GM12874 (cell line): ENCODE results near the gene CSGALNACT2.

ENCODE experiments used
- TF ChIP-seq, protein P1 (sequence below): IDR thresholded peaks from 2 replicates; pipeline ENCODE4 v1.5.1; 2011; ENCODE audit warnings: low read depth, mild to moderate bottlenecking, control low read depth, low read length, moderate library complexity; ENCODE audit not compliant: insufficient read depth

The CSGALNACT2 gene

DNA sequence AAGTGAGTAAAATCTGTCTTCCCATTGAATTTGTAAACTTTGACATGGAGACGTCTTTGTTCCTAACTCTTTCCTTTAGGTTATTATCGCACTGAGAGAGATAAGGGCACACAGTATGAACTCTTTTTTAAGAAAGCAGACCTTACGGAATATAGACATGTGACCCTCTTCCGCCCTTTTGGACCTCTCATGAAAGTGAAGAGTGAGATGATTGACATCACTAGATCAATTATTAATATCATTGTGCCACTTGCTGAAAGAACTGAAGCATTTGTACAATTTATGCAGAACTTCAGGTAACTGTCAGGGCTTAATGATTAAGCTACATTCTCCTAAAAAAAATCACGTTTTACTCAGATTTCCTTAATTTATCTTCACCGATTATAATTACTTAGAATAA is 20.4 kb downstream of the CSGALNACT2 start:
- TF ChIP-seq, protein P1, sequence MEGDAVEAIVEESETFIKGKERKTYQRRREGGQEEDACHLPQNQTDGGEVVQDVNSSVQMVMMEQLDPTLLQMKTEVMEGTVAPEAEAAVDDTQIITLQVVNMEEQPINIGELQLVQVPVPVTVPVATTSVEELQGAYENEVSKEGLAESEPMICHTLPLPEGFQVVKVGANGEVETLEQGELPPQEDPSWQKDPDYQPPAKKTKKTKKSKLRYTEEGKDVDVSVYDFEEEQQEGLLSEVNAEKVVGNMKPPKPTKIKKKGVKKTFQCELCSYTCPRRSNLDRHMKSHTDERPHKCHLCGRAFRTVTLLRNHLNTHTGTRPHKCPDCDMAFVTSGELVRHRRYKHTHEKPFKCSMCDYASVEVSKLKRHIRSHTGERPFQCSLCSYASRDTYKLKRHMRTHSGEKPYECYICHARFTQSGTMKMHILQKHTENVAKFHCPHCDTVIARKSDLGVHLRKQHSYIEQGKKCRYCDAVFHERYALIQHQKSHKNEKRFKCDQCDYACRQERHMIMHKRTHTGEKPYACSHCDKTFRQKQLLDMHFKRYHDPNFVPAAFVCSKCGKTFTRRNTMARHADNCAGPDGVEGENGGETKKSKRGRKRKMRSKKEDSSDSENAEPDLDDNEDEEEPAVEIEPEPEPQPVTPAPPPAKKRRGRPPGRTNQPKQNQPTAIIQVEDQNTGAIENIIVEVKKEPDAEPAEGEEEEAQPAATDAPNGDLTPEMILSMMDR = no peak

DNA sequence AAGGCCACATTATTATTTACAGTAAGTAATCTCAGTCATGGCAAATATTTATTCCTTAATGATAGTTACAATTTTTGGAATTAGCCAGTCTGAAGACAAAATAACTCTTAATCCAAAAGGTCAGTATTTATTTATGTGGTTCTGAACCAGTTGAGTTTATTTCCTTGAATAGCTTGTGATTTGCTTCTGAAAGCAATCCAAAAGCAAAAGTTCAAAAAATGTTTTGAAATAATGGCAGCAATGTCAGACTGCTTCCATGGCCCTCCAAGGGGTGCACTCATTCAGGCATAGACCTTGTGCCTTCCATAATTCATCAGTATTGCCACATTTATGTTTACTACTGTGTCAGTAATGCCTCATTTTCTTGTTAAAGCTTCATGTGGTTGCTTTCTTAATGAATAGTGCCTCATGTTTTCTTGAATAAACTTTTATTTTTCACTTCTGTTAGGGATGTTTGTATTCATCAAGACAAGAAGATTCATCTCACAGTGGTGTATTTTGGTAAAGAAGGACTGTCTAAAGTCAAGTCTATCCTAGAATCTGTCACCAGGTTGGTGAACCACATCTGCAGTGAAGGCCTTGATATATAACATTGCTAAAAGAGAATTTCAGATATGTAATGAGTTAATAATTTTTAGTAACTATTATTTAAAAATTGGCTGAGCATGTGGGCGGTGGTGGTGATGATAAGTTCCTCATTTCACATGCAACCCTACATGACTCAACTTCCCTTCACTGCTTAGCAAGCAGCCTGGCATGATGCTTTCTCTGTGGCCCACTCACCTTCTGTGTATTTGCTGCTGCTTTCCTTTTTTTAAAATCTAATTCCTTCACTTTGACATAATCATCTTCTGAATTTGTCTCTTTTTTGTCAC is 22.0 kb downstream of the CSGALNACT2 start:
- TF ChIP-seq, protein P1 = no peak

DNA sequence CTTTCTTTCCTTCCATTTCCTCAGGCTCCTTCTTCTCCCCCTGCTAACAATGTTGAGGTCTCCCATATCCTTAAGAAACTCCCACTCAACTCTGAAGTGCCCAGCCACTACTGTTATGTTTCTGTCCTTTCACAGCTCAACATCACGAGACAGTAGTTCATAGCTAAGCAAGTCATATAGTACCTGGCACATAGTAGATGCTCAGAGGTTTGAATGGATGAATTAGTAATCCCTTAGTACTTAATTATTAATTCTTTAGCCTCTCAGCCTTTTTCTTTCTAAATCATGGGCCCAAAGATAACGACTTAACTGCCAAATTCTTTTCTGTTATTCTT is 22.6 kb downstream of the CSGALNACT2 start:
- TF ChIP-seq, protein P1 = no peak

DNA sequence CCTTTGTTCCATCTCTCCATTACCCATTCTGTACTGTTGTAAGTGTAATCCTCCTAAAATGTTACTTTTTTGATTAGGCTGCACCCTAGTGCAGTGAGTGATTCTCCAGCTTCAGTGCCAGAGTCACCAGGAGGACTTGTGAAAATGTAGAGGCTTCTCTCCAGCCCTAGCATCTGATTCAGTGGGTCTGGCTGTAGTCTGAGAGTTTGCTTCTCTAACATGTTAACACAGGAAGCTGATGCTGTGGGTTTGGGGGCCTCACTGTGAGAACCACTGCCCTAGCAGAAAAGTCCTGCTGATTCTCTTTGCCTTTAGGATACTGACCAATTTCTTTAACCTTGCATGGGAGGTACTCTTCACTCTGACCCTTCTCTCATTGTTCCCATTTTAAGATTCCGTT is 24.4 kb downstream of the CSGALNACT2 start:
- TF ChIP-seq, protein P1 = no peak

DNA sequence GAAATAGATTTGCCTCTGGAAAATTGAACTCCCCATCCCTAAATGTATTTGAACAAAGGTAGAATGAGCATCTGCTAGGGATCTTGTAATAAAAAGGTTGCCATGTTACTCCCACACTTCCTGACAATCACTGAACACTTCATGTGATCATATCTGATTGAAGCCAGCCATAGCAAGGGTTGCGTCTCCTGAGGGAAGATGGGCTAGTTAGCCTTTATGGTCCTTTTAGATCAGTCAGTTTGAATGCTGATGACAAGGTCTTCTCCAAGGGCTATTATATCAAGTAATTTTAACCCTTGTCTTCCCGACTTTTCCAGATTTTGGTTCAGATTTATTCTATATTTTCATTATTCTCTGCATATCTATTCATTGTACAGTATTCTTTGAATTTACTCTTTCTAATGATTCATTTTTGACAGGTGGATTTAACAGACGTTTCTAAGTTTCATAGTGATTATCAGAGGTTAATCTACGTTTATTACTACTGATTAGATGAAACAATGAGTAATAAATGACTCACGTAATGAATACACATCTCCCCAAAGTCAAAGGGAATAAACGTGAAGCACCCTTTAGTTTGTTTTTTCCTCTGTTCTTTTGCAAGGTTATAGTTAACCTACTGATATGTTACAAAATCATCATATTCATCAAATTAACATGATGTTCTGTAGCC is 28.1 kb downstream of the CSGALNACT2 start:
- TF ChIP-seq, protein P1 = no peak

DNA sequence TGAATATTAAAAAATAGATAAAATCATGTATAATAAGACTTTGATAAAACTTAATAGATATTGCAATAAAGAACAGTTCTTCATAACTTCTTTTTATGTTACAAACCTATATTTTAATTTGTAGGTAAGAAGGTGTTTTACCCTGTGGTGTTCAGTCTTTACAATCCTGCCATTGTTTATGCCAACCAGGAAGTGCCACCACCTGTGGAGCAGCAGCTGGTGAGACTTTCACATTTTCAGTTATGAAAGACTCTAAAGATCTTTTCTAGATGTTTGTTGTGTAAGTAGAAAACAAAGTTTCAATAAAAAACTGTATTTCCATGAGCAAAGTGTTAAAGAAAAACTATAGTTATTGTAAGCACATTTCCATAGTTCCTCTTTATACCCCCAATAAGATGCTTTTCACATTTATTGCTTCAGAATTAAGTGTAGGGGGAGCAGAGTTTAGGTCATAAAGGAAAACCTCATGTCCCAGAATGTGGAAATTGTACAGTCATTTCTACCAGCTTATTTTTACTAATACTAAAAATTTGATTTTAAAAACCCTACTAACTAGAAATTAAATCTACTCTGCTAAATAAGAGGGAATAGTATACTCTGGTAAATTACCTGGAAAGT is 28.7 kb downstream of the CSGALNACT2 start:
- TF ChIP-seq, protein P1 = no peak

DNA sequence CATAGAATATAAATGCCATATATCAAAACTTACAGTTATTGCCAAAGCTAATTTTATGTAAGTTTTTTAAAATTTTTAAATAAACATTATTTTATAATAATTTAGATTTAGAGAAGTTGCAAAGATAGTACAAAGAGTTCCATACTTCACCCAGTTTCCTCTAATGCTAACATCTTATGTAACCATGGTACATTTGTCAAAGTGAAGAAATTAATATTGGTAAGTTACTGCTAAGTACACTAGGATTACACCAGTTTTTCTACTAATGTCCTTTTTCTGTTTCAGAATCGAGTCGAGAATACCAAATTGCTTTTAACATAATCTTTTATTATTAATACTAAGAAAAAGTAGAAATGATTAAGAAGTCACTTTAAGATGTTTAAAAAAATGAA is 29.2 kb downstream of the CSGALNACT2 start:
- TF ChIP-seq, protein P1 = no peak
